Kidney epithelial cell (primary cell): ENCODE results near the gene FTSJ3. TPM values are rescaled to one million over a fixed set of nuclear protein-coding genes. Genes with fewer than 3 reads are reported as not detected.

Source experiments
- DNase-seq: peaks from one replicate; pipeline ENCODE4 v3.0.0-alpha.2; 2010; ENCODE audit warnings: low read depth
- H3K27me3 ChIP-seq: 2 replicates; pipeline ENCODE4 v1.6.0; 2011; ENCODE audit warnings: low read length; ENCODE audit not compliant: control insufficient read depth, insufficient read depth
- H3K36me3 ChIP-seq: 2 replicates; pipeline ENCODE4 v1.5.1; 2011; ENCODE audit warnings: low read length; ENCODE audit not compliant: control insufficient read depth, insufficient read depth
- H3K4me3 ChIP-seq: 2 replicates; pipeline ENCODE4 v1.5.1; 2011; ENCODE audit warnings: low read depth, mild to moderate bottlenecking, control low read depth, low read length
- CTCF ChIP-seq: IDR thresholded peaks from 2 replicates; pipeline ENCODE4 v1.5.1; 2011; ENCODE audit warnings: mild to moderate bottlenecking, moderate library complexity, low read length, control low read depth, inconsistent platforms; ENCODE audit not compliant: insufficient read depth, poor library complexity, severe bottlenecking
- total RNA-seq: library from RNA; depleted of rRNA; stranded (reverse); fragments of >200 nt; gene quantifications from 2 replicates; pipeline ENCODE4 v1.2.3, GENCODE V29; 2015

Gene FTSJ3
- total RNA-seq, 1 donor from 2014 or later: 52.1 TPM

- Histone ChIP-seq H3K36me3 (no peaks in the 10 kb centered on the region), H3K27me3 (no peaks in the 10 kb centered on the region), H3K4me3 (peak overlapping the region; percentile 64)
- no peak for DNase-seq
- no peak for TF ChIP-seq CTCF
These were observed 52.5 kb downstream of the FTSJ3 start for GRCh38 chr17:63774969-63775265.

- Histone ChIP-seq H3K36me3 (no peaks in the 10 kb centered on the region), H3K27me3 (no peaks in the 10 kb centered on the region), H3K4me3 (peak within 1 kb of the TSS; percentile 95)
- TF ChIP-seq CTCF: peak; percentile 10
- DNase-seq: no peak
These were observed 53.1 kb downstream of the FTSJ3 start, which contains the start of gene DDX42 for GRCh38 chr17:63774141-63774968. DDX42 (plus strand) TSS chr17:63774170; CDS start chr17:63787050, 12,880 bp downstream.

DNA sequence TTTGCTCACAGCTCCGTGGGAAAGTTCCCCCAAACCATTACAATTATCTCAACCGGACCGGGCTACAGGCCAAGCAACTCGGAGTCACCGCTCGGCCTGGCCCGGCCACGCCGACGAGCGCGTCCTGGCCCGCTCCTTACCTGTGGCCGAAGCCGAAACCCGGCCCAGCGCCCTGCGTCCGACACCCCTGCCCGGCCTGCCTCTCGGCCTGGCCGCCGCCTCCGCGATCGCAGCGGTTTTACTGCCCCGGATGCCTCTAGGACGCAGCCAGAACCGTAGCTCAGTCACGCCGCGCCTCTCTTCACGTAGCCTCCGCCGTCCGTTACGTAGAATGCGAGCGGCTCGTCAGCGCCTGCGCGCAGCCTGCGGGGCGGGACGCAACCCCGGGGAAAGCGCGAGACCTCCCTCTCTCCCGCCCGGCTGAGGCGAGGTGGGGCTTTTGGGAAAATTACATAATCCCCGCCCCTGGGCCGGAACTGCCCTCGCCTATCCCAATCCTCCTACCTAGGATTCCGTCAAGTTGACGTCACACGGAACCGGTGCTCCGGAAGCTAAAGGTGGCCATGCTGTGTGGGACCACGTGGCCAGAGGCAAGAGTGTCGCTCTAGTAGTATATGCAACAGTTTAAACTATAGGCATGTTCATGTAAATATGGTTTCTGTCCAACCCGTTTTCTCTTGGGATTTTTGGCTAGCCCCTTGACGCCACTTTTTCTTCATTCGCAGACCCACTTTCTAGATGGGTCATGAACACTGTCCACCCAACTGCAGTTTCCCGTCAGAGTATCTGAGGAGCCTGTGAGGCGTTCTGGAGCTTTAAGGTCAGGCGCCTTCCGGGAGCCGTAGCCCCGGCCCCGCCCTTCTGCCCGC is 54.0 kb downstream of the FTSJ3 start, which contains the start of gene CCDC47:
Gene CCDC47 (minus strand): TSS at position 326 of the 869 bp plus-strand sequence. CDS start 7,422 bp downstream, outside the sequence.
- no peak for TF ChIP-seq CTCF
- DNase-seq: peak; percentile 96
- Histone ChIP-seq H3K36me3 (no peaks in the 10 kb centered on the region), H3K4me3 (peak within 1 kb of the TSS; percentile 95), H3K27me3 (no peaks in the 10 kb centered on the region)

GRCh38 chr17:63772801-63773271 is 54.6 kb downstream of the FTSJ3 start:
- Histone ChIP-seq H3K4me3 (peak overlapping the region; percentile 95), H3K36me3 (no peaks in the 10 kb centered on the region), H3K27me3 (no peaks in the 10 kb centered on the region)
- DNase-seq: no peak
- no peak for TF ChIP-seq CTCF

Other genes with a start within 250 kb of the FTSJ3 start
- gene TACO1, start 226.8 kb downstream of the FTSJ3 start, total RNA-seq: 24.7 and 24.9 TPM in 2 replicates
- 19.8 and 25.1 TPM in 2 replicates for gene MAP3K3, start 205.2 kb downstream of the FTSJ3 start, total RNA-seq
- 153 and 158 TPM in 2 replicates for gene LIMD2, start 127.5 kb downstream of the FTSJ3 start, total RNA-seq
- 17.2 and 18.6 TPM in 2 replicates for gene STRADA, start 85.9 kb downstream of the FTSJ3 start, total RNA-seq
- 39.3 and 49.3 TPM in 2 replicates for gene CCDC47, start 54.1 kb downstream of the FTSJ3 start, total RNA-seq
- gene DDX42, start 53.5 kb downstream of the FTSJ3 start, total RNA-seq: 55.1 and 55.7 TPM in 2 replicates
- gene PSMC5, start 232 bp downstream of the FTSJ3 start, total RNA-seq: 64.8 and 77.6 TPM in 2 replicates
- gene SMARCD2, start 15.0 kb upstream of the FTSJ3 start, total RNA-seq: 78.7 and 107 TPM in 2 replicates
- gene CSH2, start 46.0 kb upstream of the FTSJ3 start, total RNA-seq: not detected in 2 replicates
- gene GH2, start 54.3 kb upstream of the FTSJ3 start, total RNA-seq: not detected in 2 replicates
- gene CSH1, start 68.9 kb upstream of the FTSJ3 start, total RNA-seq: not detected in 2 replicates
- not detected in 2 replicates for gene CSHL1, start 83.6 kb upstream of the FTSJ3 start, total RNA-seq
- not detected in 2 replicates for gene GH1, start 91.2 kb upstream of the FTSJ3 start, total RNA-seq
- 0.14 TPM in 1 of 2 replicates, not detected in the other for gene CD79B, start 104.7 kb upstream of the FTSJ3 start, total RNA-seq
- gene SCN4A, start 145.3 kb upstream of the FTSJ3 start, total RNA-seq: 0.07 and 0.33 TPM in 2 replicates
- gene PRR29, start 170.7 kb upstream of the FTSJ3 start, total RNA-seq: 0.08 and 0.55 TPM in 2 replicates
- gene ICAM2, start 193.0 kb upstream of the FTSJ3 start, total RNA-seq: 11.5 and 12.9 TPM in 2 replicates